Neutrophil (primary cell): ENCODE measurements around the gene SYTL5.

Experiments used
- H3K27ac ChIP-seq: fragments of 200-600 bp; sonication (generic); 2 replicates; pipeline ENCODE4 v1.5.1; 2016; ENCODE audit warnings: mild to moderate bottlenecking, moderate library complexity
- H3K27me3 ChIP-seq: fragments of 200-600 bp; sonication (generic); 2 replicates; pipeline ENCODE4 v1.6.0; 2016; ENCODE audit warnings: mild to moderate bottlenecking
- H3K36me3 ChIP-seq: fragments of 200-600 bp; sonication (generic); 2 replicates; pipeline ENCODE4 v1.5.1; 2017
- H3K4me1 ChIP-seq, 2 experiments: fragments of 200-600 bp in 1 of 2; sonication (generic) in 1 of 2; 1 replicate in 1 of 2; 2 replicates in 1 of 2; pipeline versions ENCODE4 v1.5.1 to v1.6.1; 2013 to 2016; ENCODE audit warnings: low read depth in 1 of 2, low read length in 1 of 2, mild to moderate bottlenecking in 1 of 2, moderate library complexity in 1 of 2; ENCODE audit not compliant: control insufficient read depth in 1 of 2, insufficient read depth in 1 of 2
- H3K4me3 ChIP-seq, 2 experiments: fragments of 200-600 bp in 1 of 2; sonication (generic) in 1 of 2; 1 replicate in 1 of 2; 2 replicates in 1 of 2; pipeline ENCODE4 v1.5.1; 2013 to 2016; ENCODE audit warnings: low read depth in 1 of 2, low read length in 1 of 2, mild to moderate bottlenecking in 1 of 2, moderate library complexity in 1 of 2
- H3K9me3 ChIP-seq: fragments of 200-600 bp; sonication (generic); 2 replicates; pipeline ENCODE4 v1.5.1; 2016
- TF ChIP-seq, protein P1 (sequence below): fragments of 200-600 bp; sonication (generic); IDR thresholded peaks from 2 replicates; pipeline ENCODE4 v1.5.1; 2016; ENCODE audit warnings: antibody characterized with exemption

Gene SYTL5

DNA sequence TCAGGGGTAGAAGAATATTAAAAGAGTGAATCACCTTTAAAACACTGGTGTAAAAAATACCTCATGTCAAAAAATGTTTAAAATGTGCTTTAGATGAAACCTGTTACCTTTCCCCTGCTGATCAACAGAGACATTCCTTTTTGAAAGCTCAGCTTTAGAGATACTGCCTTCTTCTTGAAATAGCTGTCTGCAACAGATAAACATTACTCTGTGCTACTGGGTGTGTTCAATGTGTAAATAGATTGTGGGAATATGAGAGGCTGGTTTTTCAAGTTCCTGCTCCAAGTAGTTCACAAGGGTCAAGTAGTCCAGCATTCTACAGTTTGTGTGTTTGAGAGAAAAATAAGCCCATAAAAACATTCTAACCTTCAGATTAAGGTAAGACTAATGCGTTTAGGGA lies at the start of gene SYTL5:
SYTL5 (plus strand) TSS at position 263 of the 400 bp plus-strand sequence. CDS start 27,337 bp downstream, outside the sequence.
- TF ChIP-seq, protein P1, sequence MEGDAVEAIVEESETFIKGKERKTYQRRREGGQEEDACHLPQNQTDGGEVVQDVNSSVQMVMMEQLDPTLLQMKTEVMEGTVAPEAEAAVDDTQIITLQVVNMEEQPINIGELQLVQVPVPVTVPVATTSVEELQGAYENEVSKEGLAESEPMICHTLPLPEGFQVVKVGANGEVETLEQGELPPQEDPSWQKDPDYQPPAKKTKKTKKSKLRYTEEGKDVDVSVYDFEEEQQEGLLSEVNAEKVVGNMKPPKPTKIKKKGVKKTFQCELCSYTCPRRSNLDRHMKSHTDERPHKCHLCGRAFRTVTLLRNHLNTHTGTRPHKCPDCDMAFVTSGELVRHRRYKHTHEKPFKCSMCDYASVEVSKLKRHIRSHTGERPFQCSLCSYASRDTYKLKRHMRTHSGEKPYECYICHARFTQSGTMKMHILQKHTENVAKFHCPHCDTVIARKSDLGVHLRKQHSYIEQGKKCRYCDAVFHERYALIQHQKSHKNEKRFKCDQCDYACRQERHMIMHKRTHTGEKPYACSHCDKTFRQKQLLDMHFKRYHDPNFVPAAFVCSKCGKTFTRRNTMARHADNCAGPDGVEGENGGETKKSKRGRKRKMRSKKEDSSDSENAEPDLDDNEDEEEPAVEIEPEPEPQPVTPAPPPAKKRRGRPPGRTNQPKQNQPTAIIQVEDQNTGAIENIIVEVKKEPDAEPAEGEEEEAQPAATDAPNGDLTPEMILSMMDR = no peak
- no peak within 1 kb of the TSS for H3K27ac ChIP-seq
- H3K9me3 ChIP-seq = no peaks in the 10 kb centered on the region
- no peaks in the 10 kb centered on the region for H3K27me3 ChIP-seq
- no peaks in the 10 kb centered on the region for H3K4me1 ChIP-seq
- no peak within 1 kb of the TSS for H3K4me3 ChIP-seq
- no peaks in the 10 kb centered on the region for H3K36me3 ChIP-seq

DNA sequence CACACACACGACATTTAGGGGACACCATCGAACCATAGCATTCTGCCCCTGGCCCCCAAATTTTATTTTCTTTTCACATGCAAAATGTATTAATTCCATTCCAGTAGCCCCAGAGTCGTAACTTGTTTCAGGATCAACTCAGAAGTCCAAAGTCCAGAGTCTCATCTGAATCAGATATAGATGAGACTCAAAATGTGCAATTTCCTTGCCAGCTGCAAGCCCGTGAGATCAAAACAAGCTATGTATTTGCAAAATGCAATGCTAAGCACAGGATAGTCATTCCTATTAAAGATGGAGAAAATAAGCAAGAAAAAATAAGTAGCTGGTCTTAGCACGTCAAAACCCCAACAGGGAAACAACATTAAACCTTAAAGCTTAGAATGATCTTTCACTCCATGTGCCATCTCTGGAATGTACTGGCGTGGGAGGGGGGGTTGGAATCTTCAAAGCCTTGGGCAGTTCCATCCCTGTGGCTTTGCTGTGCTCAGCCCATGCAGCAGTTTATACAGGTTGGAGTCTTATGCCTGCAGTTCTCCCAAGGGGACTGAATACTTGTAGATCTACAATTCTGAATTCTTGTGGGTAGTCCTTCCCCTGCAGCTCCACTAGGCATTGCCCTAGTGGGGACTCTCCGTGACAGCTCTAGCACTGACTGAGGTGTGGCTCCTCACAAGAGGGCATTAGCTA lies 47.7 kb upstream of the SYTL5 start:
- Histone ChIP-seq H3K4me1 (no peaks in the 10 kb centered on the region), H3K9me3 (no peaks in the 10 kb centered on the region), H3K27me3 (no peaks in the 10 kb centered on the region), H3K27ac (no peak overlapping the region), H3K36me3 (no peaks in the 10 kb centered on the region), H3K4me3 (no peak overlapping the region)
- TF ChIP-seq, protein P1 = no peak

DNA sequence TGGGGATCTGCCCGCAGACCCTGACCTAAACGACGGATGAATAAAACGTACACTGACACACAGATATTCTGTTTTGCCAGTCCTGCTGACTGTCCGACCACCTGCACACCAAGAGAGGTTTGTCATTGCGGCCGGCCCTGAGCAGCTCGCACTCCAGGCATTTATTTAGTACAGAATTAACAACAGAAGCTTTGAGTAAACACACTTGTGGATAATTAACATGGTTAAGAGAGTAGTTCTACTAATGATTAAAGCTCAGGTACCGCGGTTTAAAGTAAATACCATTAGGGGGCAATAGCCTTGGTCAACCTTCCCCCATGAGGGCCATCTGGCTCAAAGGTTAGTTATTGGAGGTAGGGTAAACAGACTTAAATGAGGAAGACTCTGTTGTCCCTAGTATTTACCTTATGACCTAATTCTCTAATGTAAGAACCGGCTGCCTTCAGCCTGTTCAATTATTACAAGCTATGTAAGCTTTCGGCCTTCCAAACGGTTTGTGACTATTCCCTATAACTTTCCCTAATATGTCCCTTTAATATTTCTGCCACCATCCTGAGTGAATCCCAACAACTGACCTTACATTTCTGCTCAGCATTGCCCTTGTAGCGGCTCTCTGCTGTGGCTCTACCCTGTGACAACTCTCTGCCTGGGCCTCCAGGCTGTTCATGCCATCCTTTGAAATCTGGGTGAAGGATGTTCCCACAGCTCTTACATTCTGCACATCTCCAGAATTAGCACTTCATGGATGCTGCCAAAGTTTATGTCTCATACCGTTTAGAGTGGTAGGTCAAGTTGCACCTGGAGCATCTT lies 46.9 kb upstream of the SYTL5 start:
- Histone ChIP-seq H3K36me3 (no peaks in the 10 kb centered on the region), H3K4me1 (no peaks in the 10 kb centered on the region)
- TF ChIP-seq, protein P1 = no peak

GRCh38 chrX:37961118-37961517 lies 45.2 kb upstream of the SYTL5 start:
- Histone ChIP-seq H3K4me1 (no peaks in the 10 kb centered on the region), H3K9me3 (no peaks in the 10 kb centered on the region), H3K27ac (no peak overlapping the region), H3K4me3 (no peak overlapping the region), H3K27me3 (no peaks in the 10 kb centered on the region), H3K36me3 (no peaks in the 10 kb centered on the region)
- TF ChIP-seq, protein P1 = no peak

More for the DNA sequence above, 46.9 kb upstream of the SYTL5 start:
- H3K4me3 ChIP-seq = no peak overlapping the region
- no peaks in the 10 kb centered on the region for H3K27me3 ChIP-seq
- H3K9me3 ChIP-seq = no peaks in the 10 kb centered on the region
- no peak overlapping the region for H3K27ac ChIP-seq

- Histone ChIP-seq H3K4me1 (no peaks in the 10 kb centered on the region), H3K27ac (no peak overlapping the region), H3K4me3 (no peak overlapping the region), H3K9me3 (no peaks in the 10 kb centered on the region), H3K36me3 (no peaks in the 10 kb centered on the region), H3K27me3 (no peaks in the 10 kb centered on the region)
- TF ChIP-seq, protein P1 = no peak
These were observed 38.6 kb upstream of the SYTL5 start for GRCh38 chrX:37967714-37968113.
